ENCODE data around the gene ACO2. TPM values are rescaled to one million over a fixed set of nuclear protein-coding genes. Genes with fewer than 3 reads are reported as not detected.

The ACO2 gene
- total and polyA plus RNA-seq, 2 of the 8 experiments (the other 6 are each of a cell fraction or from before 2014, with no cell fraction given): 52.8 to 75.4 TPM

DNA sequence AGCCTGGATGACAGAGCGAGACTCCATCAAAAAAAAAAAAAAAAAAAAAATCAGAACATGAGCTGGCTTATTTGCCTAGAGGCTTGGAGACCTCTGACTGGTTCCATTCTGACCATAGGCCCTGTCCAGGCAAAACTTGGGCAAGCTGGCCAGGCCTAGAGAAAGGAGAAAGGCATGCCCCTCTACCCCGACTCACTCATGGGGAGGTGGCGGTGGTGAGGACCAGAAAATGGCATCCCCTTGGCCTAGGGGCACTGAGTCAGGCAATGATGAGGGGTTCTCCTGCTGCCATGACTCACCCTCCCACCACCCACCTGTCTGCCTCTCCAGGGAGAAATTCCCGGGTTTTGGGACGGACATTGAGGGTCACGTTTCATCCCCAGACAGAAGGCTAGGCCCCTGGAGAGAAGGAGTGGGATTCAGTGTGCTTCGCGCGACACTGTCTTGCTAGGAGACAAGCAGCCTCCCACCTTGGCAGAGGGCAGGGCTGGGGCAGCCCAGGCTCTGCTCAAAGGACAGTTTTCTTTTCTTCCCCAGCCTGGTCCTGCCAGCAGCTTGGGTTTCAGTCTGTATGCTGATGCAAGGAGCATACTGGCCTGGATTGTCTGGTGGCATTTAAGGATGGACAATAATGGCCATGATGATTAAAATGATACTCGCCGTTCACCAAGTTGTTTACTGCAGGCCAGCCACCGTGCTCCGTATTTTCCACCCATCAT is 39.5 kb upstream of the ACO2 start (continued):
- TF ChIP-seq RFX5 (IDR thresholded peaks at IDR 0.05; ENCODE audit: borderline replicate concordance, low read depth, low read length) (no peak), SRF (IDR thresholded peaks at IDR 0.05; ENCODE audit: low read depth, low read length) (no peak), BRCA1 (IDR thresholded peaks at IDR 0.05; ENCODE audit: low read depth, low read length) (no peak), CTBP2 (IDR thresholded peaks at IDR 0.05; ENCODE audit: borderline replicate concordance, insufficient read depth, insufficient read length, low read length) (no peak)

Data from H1 (cell line).